SK-N-MC (cell line): ENCODE measurements around the gene SEC23B.

Experiments
- DNase-seq: peaks from one replicate; pipeline ENCODE4 v3.0.0-alpha.2; 2011; ENCODE audit warnings: low read depth, low spot score
- H3K27ac ChIP-seq: fragments of 200-600 bp; sonication (generic); 2 replicates; pipeline ENCODE4 v1.5.1; 2016; ENCODE audit warnings: mixed run types
- H3K36me3 ChIP-seq: fragments of 200-600 bp; sonication (generic); 2 replicates; pipeline ENCODE4 v1.6.1; 2017; ENCODE audit warnings: antibody characterized with exemption, low read length, mixed read lengths; ENCODE audit not compliant: insufficient read depth
- H3K4me3 ChIP-seq: fragments of 200-600 bp; sonication (generic); 2 replicates; pipeline ENCODE4 v1.5.1; 2016
- H3K9ac ChIP-seq: fragments of 200-600 bp; sonication (generic); 2 replicates; pipeline ENCODE4 v1.8.0; 2017; ENCODE audit warnings: mixed run types, mixed read lengths; ENCODE audit not compliant: insufficient read length
- H3K9me3 ChIP-seq: fragments of 200-600 bp; sonication (generic); 2 replicates; pipeline ENCODE4 v1.6.1; 2017; ENCODE audit warnings: low read depth, mild to moderate bottlenecking, antibody characterized with exemption, low read length, moderate library complexity, mixed read lengths
- EZH2 ChIP-seq: fragments of 200-600 bp; sonication (generic); IDR thresholded peaks from one replicate; pipeline ENCODE4 v1.6.1; 2017; ENCODE audit warnings: antibody characterized with exemption
- FOXP2 ChIP-seq: optimal IDR thresholded peaks from 2 replicates; pipeline ENCODE3; 2011; ENCODE audit warnings: mild to moderate bottlenecking, moderate library complexity; ENCODE audit not compliant: insufficient read depth; ENCODE audit errors: extremely low read length, control extremely low read depth
- POLR2AphosphoS5 ChIP-seq: IDR thresholded peaks from 2 replicates; pipeline ENCODE4 v1.6.1; 2012; ENCODE audit warnings: mild to moderate bottlenecking, low read depth, low read length, borderline replicate concordance

The SEC23B gene

GRCh38 chr20:18587665-18588573 lies 80.2 kb downstream of the SEC23B start, which contains the start of gene DTD1:
Gene DTD1 (plus strand): TSS chr20:18588054. CDS start chr20:18588073, 19 bp downstream.
- Histone ChIP-seq H3K9me3 (no peaks in the 10 kb centered on the region), H3K27ac (no peak within 1 kb of the TSS), H3K36me3 (no peaks in the 10 kb centered on the region), H3K4me3 (peak within 1 kb of the TSS; percentile 75), H3K9ac (peak within 1 kb of the TSS; percentile 74)
- DNase-seq, result no peak
- TF ChIP-seq FOXP2 (no peak), EZH2 (no peak), POLR2AphosphoS5 (no peak)

GRCh38 chr20:18588574-18588933 lies 80.8 kb downstream of the SEC23B start:
- no peak for DNase-seq
- peak overlapping the region; percentile 74 for H3K9ac ChIP-seq
- TF ChIP-seq EZH2, result no peak
- TF ChIP-seq FOXP2, result no peak
- TF ChIP-seq POLR2AphosphoS5, result no peak
- no peak overlapping the region for H3K27ac ChIP-seq
- 0 out of 2 replicates have a peak, but pooled peaks cover 1% of the 10 kb centered on the region for H3K36me3 ChIP-seq
- H3K4me3 ChIP-seq, result peak overlapping the region; percentile 75
- no peaks in the 10 kb centered on the region for H3K9me3 ChIP-seq

GRCh38 chr20:18589941-18590674 lies 82.4 kb downstream of the SEC23B start:
- no peak for TF ChIP-seq POLR2AphosphoS5
- TF ChIP-seq FOXP2, result no peak
- no peak for TF ChIP-seq EZH2
- no peak for DNase-seq
- no peaks in the 10 kb centered on the region for H3K9me3 ChIP-seq

GRCh38 chr20:18596270-18596669 lies 88.5 kb downstream of the SEC23B start:
- Histone ChIP-seq H3K9ac (no peak overlapping the region), H3K27ac (no peak overlapping the region), H3K4me3 (no peak overlapping the region), H3K36me3 (peaks cover 26% of the 10 kb centered on the region), H3K9me3 (no peaks in the 10 kb centered on the region)
- DNase-seq, result no peak
- TF ChIP-seq POLR2AphosphoS5, result no peak
- TF ChIP-seq EZH2, result no peak
- TF ChIP-seq FOXP2, result no peak

More at GRCh38 chr20:18589941-18590674, 82.4 kb downstream of the SEC23B start:
- Histone ChIP-seq H3K36me3 (0 out of 2 replicates have a peak, but pooled peaks cover 2% of the 10 kb centered on the region), H3K4me3 (no peak overlapping the region), H3K9ac (no peak overlapping the region), H3K27ac (no peak overlapping the region)

- Histone ChIP-seq H3K27ac (no peak overlapping the region), H3K36me3 (no peaks in the 10 kb centered on the region), H3K4me3 (no peak overlapping the region), H3K9me3 (no peaks in the 10 kb centered on the region), H3K9ac (no peak overlapping the region)
- no peak for TF ChIP-seq POLR2AphosphoS5
- DNase-seq, result no peak
Measured at GRCh38 chr20:18609741-18610140, 102.0 kb downstream of the SEC23B start.
